GM15510 (cell line): ENCODE data around the gene HIGD1A.

Experiments used
- POLR2A ChIP-seq: IDR thresholded peaks from 3 replicates; pipeline ENCODE4 v1.6.1; 2011; ENCODE audit warnings: borderline replicate concordance; ENCODE audit not compliant: insufficient read length; ENCODE audit errors: extremely low read depth

HIGD1A gene

DNA sequence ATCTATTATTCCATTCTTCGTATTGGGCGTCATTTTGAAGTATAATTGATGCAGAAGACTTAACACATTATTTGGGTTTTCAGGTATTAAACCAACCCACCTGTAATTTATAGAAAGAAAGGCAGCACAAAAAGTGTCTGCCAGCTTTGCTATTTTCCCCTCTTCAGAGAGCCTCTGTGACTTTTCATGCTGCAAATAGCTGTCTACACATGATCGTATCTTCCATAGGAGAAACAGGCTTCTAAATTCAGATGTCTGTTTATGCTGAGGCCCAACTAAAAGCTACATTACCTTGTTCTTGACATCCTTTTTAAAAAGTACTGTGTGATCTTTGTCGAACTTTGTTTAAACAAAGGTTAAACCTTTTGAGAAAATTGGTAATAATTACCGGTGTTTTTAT is 10.0 kb upstream of the HIGD1A start:
- no peak for TF ChIP-seq POLR2A

DNA sequence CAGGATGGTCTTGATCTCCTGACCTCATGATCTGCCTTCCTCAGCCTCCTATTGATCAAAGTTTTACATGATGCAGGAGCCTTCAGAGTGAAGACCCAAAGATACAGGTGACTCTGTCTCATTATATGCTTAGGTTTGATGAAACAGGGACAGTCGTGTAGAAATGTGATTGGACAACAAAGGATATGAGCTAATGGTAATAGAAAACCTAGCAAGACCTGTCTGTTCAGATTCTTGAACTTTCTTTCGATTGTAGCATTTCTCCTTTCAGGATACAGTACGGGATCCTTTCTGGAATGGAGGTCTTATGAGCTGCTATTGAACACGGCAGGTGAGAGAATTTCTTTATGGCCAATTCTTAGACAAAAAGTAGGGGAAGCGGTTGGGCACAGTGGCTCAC is 4.9 kb upstream of the HIGD1A start, which contains the start of gene ACKR2:
TSS of gene ACKR2 (plus strand) at position 244 of the 400 bp plus-strand sequence. CDS start 55,058 bp downstream, outside the sequence.
- TF ChIP-seq POLR2A, result no peak

DNA sequence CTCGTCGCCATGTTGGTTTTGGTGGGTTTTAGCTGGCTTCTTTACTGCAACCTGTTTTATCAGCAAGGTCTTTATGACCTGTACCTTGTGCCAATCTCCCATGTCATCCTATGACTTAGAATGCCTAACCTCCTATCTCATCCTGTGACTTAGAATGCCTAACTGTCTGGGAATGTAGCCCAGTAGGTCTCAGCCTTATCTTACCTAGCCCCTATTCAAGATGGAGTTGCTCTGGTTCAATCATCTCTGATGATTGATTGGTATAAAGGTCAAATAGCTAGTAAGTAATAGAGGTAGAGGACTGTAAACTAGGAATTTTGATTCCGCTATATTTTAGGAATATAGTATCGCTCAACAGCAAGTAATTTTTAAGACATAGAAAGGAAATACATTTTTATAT is 3.6 kb upstream of the HIGD1A start:
- TF ChIP-seq POLR2A, result no peak

DNA sequence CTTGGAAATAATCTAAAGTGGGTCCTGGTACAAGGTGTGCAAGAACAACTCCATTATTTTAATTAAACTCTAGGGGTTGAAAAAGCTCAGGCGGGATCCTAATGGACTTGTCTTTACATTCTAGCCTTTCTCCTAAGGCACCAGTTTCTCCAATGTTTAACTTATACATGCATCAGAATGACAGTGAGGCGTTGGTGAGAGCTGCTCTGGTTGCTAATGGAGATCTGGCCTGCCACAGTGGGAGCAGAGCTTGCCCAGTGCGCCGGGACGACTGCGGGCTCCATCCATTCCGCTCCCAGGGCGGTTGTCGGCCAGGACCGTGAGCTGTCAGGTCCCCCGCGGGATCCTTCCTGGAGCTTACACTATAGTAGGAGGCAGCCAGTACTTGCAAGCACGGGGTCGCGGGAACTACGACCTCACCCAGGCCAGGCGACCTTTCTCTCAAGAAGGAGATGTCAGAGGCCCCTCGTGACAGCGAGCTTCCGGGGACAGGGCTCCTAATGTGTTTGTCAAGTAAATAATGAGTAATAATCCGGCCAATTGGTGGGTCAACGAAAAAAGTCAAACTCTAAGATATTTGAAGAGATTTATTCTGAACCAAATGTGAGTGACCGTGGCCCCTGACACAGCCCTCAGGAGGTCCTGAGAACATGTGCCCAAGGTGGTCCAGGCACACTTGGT is 991 bp upstream of the HIGD1A start:
- TF ChIP-seq POLR2A, result no peak

DNA sequence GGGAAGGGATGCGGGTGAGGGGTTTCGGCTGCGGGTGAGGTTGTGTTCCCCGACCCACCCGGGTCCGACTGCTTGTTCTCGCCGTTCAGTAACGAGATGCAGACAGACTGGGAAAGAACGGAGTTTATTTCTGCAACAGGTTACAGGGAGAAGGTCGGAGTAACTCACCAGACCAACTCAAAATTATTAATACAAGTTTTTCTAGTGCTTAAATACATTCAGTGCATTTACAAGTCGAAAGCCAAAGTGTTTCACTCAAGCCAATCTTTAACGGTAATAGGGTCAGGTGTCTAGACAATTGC is 492 bp upstream of the HIGD1A start:
- no peak for TF ChIP-seq POLR2A

DNA sequence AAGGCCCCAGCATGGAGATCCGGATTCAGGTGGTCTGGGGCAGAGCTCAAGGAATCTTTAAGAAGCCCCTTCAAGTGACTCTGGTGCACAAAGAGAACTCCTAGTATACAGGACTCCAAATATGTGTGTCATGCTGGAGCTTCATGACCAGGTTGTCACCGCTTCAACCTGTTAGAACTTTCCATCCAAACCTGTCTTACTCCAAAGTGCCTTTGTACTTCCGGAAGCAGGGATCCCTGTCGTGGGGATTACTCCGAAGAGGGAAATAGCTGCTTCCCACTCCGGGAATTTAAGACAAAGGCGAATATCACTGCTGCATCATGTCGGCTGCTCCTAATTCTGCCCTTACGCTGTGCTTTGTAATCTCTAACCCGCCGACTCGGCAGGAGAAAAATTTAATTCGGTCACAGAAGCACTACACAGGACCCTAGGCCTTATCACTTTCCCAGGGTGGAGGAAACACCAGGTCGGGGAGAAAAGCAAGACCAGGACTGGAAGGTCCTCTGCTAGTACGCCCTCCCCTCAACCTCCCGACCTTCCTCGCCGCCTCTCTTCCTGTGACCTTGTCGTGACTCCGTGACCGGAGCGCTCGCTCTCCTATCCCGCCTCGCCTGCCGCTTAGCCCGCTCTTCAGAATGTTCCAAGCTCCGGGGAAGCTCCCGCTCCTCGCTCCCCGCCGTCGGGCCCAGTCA is 730 bp downstream of the HIGD1A start:
- TF ChIP-seq POLR2A, result no peak

DNA sequence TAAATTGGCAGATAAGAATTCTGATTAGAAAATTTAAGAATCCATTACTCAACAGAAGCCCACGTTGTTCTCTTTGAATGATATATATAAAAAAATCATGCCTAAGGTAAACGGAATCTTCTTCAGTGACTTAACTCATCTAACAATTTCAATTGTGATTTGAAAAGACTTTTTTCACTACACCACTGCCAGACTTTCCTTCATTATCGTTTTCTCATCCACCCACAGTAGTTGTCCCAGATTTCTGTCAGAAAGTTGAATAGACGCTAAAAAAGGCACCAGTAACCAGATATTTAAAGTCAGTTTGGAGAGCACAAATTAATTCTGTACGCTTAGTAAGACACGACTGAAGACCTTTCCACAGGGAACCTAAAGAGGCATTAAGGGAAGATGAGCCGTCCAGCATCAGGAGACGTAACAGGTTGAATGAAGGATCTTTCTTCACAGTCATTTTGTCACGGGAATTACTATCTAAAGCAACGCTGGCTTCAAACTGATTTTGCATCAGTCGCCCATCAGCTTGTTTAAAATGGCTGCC is 1.3 kb downstream of the HIGD1A start:
- no peak for TF ChIP-seq POLR2A

DNA sequence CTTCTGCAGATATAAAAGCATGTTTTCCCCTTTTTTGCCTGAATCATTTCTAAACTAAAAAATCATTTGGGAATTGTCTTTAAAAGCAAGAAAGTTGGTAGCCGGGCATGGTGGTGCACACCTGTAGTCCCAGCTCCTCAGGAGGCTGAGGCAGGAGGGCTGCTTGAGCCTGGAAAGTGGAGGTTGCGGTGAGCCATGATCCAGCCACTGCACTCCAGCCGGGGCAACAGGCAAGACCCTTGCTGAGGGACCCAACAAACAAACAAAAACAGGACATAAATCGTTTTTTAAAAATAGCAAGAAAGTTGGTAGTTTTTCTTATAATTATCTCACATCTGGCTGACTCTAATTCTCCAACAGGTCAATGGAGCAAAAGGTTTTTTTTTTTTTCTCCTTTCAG is 2.5 kb downstream of the HIGD1A start:
- TF ChIP-seq POLR2A, result no peak

DNA sequence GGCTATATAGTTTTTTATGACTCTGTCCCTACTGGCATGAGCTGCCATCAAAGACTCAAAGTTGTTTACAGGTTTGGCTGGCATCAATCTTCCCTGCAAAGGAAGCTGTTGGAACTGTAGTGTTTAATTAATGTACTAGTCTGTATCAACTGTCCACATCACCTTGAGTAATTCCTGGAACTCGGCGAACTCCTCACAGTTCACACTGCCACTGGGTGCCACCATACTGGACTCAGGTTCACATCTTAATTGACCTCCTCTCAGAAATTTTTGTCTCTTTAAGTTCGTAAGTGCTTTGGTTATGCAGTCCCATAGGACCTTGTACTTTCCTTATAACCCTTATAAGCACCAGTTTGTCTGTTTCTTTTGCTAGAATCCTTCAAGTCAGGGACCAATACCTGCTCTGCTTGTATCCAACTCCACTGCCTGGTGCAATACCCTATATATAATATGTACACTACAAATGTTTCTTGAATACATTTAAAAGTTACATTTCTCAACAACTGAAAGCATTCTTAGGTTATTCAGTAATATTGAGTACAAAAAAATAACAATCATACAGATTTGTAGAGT is 3.2 kb downstream of the HIGD1A start:
- no peak for TF ChIP-seq POLR2A

DNA sequence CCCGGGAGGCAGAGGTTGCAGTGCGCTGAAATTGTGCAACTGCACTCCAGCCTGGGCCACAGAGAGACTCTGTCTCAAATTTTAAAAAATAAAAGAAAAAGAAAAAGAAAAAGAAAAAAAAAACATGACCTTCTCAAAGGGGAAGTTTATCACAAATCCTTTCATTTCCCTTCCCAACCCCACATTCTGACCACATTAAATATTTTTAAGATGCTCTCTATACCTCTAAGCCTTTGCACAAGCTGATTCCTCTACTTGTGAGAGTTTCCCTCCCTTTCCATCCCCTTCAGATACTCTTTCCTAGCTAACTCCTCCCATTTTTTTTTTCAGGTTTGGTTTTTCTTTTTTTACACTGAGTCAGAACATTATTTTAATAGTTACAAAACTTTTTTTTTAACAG is 4.0 kb downstream of the HIGD1A start:
- TF ChIP-seq POLR2A, result no peak

DNA sequence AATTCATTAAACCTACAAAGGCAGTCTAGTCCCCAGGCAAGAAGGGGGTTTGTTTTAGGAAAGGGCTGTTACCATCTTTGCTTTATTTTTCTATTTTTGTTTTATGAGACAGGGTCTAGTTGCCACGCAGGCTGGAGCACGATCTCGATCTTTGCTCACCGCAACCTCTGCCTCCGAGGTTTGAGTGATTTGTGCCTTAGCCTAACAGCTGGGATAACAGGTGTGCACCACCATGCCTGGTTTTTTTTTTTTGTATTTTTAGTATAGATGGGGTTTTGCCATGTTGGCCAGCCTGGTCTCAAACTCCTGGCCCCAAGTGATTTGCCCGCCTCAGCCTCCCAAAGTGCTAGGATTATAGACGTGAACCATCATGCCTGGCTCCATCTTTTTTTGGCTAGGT is 4.9 kb downstream of the HIGD1A start:
- no peak for TF ChIP-seq POLR2A

DNA sequence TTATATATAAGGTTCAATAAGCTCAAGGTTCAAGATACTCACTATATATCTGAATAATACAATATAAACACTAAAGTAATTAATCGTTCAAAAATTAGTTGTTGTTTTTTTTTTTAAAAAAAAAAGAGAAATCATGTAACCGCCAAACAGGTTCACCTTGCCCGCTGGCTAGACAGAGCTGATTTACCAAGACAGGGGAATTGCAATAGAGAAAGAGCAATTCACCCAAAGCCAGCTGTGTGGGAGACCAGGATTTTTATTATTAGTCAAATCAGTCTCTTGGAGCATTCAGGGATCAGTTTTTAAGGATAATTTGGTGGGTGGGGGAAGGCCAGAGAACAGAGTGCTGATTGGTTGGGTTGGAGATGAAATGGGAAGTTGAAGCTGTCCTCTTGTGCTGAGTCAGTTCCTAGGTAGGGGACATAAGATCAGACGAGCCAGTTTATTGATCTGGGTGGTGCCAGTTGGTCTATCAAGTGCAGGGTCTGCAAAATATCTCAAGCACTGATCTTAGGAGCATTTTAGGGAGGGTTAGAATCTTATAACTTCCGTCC is 7.9 kb downstream of the HIGD1A start:
- TF ChIP-seq POLR2A, result no peak

DNA sequence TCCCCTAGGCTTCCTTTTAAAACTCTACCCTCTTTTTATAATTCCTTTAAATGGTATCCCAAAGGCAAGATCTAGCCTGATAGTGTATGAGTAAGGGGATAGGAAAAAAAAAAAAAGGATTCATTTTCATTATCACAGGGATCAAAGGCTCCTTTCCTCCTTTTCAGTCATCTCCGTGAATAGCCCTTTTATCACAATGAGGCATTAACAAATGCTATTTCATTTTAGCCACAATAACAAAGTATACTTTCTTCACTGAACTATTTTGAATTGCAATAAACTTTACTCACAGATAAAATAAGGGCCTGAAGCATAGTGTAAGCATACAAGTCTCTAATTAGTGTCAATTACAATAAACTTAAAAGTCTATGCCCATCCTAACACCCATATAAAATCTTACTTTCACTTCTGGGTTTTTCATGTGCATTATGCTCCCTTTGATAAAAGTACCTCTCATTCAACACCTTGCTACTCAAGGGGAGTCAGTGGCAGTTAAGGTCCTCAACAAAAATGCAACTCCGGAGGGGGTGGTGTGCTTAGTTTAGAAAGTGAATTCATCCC is 8.6 kb downstream of the HIGD1A start:
- no peak for TF ChIP-seq POLR2A

DNA sequence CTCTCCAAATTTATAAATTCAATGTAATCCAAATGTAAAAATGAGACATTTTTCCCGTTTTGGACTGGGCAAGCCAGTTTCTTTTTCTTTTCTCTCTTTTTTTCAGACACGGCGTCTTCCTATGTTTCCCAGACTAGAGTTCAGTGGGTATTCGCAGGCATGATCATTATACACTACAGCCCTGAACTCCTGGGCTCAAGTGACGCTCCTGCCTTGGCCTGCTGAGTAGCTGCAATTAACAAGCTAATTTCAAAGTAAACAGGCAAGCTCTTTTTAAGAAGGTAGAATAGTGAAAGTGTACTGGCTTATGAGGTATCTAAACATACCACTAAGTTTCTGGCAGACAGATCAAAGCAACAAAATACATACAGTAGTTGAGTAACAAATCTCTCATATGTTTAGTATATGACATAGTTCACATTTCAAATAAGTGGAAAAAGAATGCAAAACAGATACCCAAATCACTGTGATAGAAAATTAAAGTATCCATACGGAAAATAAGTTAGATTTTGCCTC is 13.5 kb downstream of the HIGD1A start:
- TF ChIP-seq POLR2A, result no peak

DNA sequence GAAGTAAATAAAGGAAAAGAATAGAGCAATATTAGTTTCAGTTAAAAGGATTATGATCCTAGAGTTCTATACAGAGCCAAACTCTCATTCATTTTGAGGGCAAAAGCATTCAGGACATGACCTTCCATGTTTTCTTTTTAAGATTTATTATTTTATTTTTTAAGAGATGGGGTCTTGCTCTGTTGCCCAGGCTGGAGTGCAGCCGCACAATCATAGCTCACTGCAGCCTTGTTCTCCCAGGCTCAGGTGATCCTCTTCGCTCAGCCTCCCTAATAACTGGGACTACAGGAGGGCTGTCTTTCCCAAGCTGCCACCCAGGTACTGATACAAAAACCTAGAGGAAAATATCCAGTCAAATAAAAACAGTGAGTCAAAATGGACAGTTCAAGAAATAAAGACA is 17.7 kb downstream of the HIGD1A start:
- TF ChIP-seq POLR2A, result no peak

DNA sequence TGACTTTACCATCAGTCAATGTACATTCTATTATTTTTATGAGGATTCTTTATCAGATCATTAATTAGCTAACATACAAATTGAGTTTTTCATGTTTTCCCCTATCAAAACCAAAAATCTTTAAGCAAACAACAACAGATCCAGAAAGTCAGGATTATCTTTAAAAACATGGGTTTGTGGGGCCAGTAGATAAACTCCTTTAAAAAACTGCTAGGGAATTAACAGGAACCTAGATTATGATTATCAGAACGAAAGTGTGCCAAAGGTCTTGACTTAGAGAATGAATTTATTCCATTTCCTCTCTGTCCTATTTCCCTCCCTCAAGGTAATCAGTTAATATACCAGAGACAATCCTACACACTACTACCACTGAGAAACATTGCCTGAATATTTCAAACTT is 18.1 kb downstream of the HIGD1A start:
- TF ChIP-seq POLR2A, result no peak
